ENCODE measurements around the gene CLIP4.

CLIP4 gene

GRCh38 chr2:29206941-29207340 lies 91.7 kb downstream of the CLIP4 start:
- no peaks in the 10 kb centered on the region for H3K36me3 ChIP-seq (ENCODE audit: insufficient read depth, low read length)
- H3K9ac ChIP-seq (ENCODE audit: low read depth, low read length) = no peak overlapping the region
- DNase-seq = no peak
- no peak overlapping the region for H3K4me3 ChIP-seq (ENCODE audit: low read depth in 1 of 2, low read length in 2 of 2)
- ATAC-seq (ENCODE audit: insufficient read depth, low read depth) = no peak
- H3K79me2 ChIP-seq (ENCODE audit: insufficient read depth, low read length) = no peaks in the 10 kb centered on the region
- H4K20me1 ChIP-seq (ENCODE audit: insufficient read depth, low read length) = no peaks in the 10 kb centered on the region
- H3K9me3 ChIP-seq (ENCODE audit: insufficient read depth, low read length, severe bottlenecking) = no peaks in the 10 kb centered on the region
- no peak overlapping the region for H3K4me2 ChIP-seq (ENCODE audit: insufficient read depth, low read length)
- TF ChIP-seq CTCF (IDR thresholded peaks at IDR 0.05; ENCODE audit: borderline replicate concordance, extremely low read depth, low read length, poor library complexity, severe bottlenecking) (no peak), EZH2 (IDR thresholded peaks at IDR 0.05; ENCODE audit: borderline replicate concordance, low read depth, low read length, severe bottlenecking) (no peak)
- no peak overlapping the region for H2AFZ ChIP-seq (ENCODE audit: low read depth, low read length)
- no peak overlapping the region for H3K27ac ChIP-seq (ENCODE audit: low read length)
- peaks cover 2% of the 10 kb centered on the region for H3K27me3 ChIP-seq (ENCODE audit: insufficient read depth, low read length, poor library complexity)
- H3K4me1 ChIP-seq (ENCODE audit: insufficient read depth, low read length) = no peaks in the 10 kb centered on the region

GRCh38 chr2:29207352-29208148 lies 92.3 kb downstream of the CLIP4 start:
- H3K4me2 ChIP-seq (ENCODE audit: insufficient read depth, low read length) = no peak overlapping the region
- H3K36me3 ChIP-seq (ENCODE audit: insufficient read depth, low read length) = no peaks in the 10 kb centered on the region
- H3K9ac ChIP-seq (ENCODE audit: low read depth, low read length) = no peak overlapping the region
- no peak overlapping the region for H3K27ac ChIP-seq (ENCODE audit: low read length)
- no peaks in the 10 kb centered on the region for H4K20me1 ChIP-seq (ENCODE audit: insufficient read depth, low read length)
- peaks cover 2% of the 10 kb centered on the region for H3K27me3 ChIP-seq (ENCODE audit: insufficient read depth, low read length, poor library complexity)
- no peak overlapping the region for H2AFZ ChIP-seq (ENCODE audit: low read depth, low read length)
- no peaks in the 10 kb centered on the region for H3K79me2 ChIP-seq (ENCODE audit: insufficient read depth, low read length)
- TF ChIP-seq CTCF (IDR thresholded peaks at IDR 0.05; ENCODE audit: borderline replicate concordance, extremely low read depth, low read length, poor library complexity, severe bottlenecking) (no peak), EZH2 (IDR thresholded peaks at IDR 0.05; ENCODE audit: borderline replicate concordance, low read depth, low read length, severe bottlenecking) (no peak)
- no peaks in the 10 kb centered on the region for H3K9me3 ChIP-seq (ENCODE audit: insufficient read depth, low read length, severe bottlenecking)
- H3K4me1 ChIP-seq (ENCODE audit: insufficient read depth, low read length) = no peaks in the 10 kb centered on the region
- ATAC-seq (ENCODE audit: insufficient read depth, low read depth) (no peak), DNase-seq (no peak)
- H3K4me3 ChIP-seq (ENCODE audit: low read depth in 1 of 2, low read length in 2 of 2) = no peak overlapping the region

GRCh38 chr2:29209551-29209950 lies 94.3 kb downstream of the CLIP4 start:
- Histone ChIP-seq H3K36me3 (ENCODE audit: insufficient read depth, low read length) (no peaks in the 10 kb centered on the region), H3K4me3 (ENCODE audit: low read depth in 1 of 2, low read length in 2 of 2) (no peak overlapping the region), H3K9me3 (ENCODE audit: insufficient read depth, low read length, severe bottlenecking) (no peaks in the 10 kb centered on the region), H3K27me3 (ENCODE audit: insufficient read depth, low read length, poor library complexity) (peaks cover 14% of the 10 kb centered on the region), H3K4me2 (ENCODE audit: insufficient read depth, low read length) (no peak overlapping the region), H3K27ac (ENCODE audit: low read length) (no peak overlapping the region), H3K4me1 (ENCODE audit: insufficient read depth, low read length) (no peaks in the 10 kb centered on the region), H2AFZ (ENCODE audit: low read depth, low read length) (no peak overlapping the region), H3K79me2 (ENCODE audit: insufficient read depth, low read length) (no peaks in the 10 kb centered on the region), H3K9ac (ENCODE audit: low read depth, low read length) (no peak overlapping the region), H4K20me1 (ENCODE audit: insufficient read depth, low read length) (no peaks in the 10 kb centered on the region)
- DNase-seq = no peak
- TF ChIP-seq EZH2 (IDR thresholded peaks at IDR 0.05; ENCODE audit: borderline replicate concordance, low read depth, low read length, severe bottlenecking) (no peak), CTCF (IDR thresholded peaks at IDR 0.05; ENCODE audit: borderline replicate concordance, extremely low read depth, low read length, poor library complexity, severe bottlenecking) (no peak)
- no peak for ATAC-seq (ENCODE audit: insufficient read depth, low read depth)

All from DND-41 (cell line).